Nephron progenitor cell (in vitro differentiated cells): ENCODE measurements around the gene MAML2.

Experiments
- DNase-seq: peaks from one replicate; pipeline ENCODE4 v3.0.0; 2021
- H3K27ac Mint-ChIP-seq: 2 replicates; pipeline ENCODE4 v1.8.0; 2021; ENCODE audit warnings: mild to moderate bottlenecking, moderate library complexity, mixed read lengths
- H3K27me3 Mint-ChIP-seq: 2 replicates; pipeline ENCODE4 v1.8.0; 2021; ENCODE audit warnings: mild to moderate bottlenecking, low read depth, mixed read lengths; ENCODE audit not compliant: poor library complexity
- H3K36me3 Mint-ChIP-seq: 2 replicates; pipeline ENCODE4 v1.8.0; 2021; ENCODE audit warnings: low read depth, mixed read lengths
- H3K4me1 Mint-ChIP-seq: 2 replicates; pipeline ENCODE4 v1.8.0; 2021; ENCODE audit warnings: mixed read lengths
- H3K4me3 Mint-ChIP-seq: 2 replicates; pipeline ENCODE4 v1.8.0; 2021; ENCODE audit warnings: mild to moderate bottlenecking, moderate library complexity, mixed read lengths
- H3K9me3 Mint-ChIP-seq: 2 replicates; pipeline ENCODE4 v1.8.0; 2021; ENCODE audit warnings: mild to moderate bottlenecking, moderate library complexity, mixed read lengths
- CTCF ChIP-seq: fragments of 200-600 bp; sonication (generic); IDR thresholded peaks from 2 replicates; pipeline ENCODE4 v1.5.0; 2021; ENCODE audit warnings: antibody characterized with exemption

The MAML2 gene

DNA sequence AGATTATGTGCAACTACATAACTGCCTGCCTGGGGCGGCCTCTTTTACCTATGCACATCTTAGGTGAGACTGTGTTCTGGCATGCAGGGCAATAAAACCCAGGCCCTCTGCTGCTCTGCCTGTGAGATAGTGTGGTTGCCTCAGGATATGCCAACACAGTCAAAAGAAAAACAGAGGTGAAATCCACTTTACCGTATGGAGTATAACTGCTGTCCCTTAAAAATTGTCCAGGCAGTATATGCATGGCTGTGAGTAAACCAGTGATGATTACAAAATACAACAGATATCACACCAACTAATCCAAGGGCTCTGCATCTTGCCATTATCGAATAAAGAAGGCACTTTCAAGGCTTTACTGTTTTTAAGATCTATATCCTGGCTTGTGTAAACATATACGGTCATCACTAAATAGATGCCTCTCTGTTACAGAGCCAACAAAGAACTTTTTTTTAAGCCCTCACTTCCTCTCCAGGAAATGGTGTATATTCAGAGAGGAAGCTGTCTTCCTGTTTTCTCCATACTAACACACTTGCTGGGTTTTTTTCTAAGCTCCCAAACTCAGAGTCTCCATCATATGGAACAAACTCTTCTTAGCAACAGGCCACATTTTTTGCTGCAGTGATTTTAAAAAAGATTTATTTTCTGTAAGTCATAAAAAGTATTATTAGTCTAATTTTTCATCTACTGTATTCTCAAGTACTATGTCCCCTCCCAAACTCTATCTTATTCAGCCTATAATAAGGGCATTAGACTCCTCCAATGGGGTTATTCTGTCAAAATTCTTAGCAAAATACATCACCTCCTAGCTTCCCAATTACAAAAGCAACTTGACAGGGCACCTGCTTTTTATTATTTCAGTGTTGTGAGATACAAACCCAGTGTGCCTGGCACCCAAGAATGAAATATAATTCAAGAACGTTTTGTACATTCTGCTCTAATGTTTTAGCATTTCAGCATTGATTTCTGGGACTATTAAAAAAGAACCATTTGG is 135.2 kb downstream of the MAML2 start:
- H3K9me3 Mint-ChIP-seq = no peaks in the 10 kb centered on the region
- H3K27ac Mint-ChIP-seq = peak overlapping the region; percentile 91
- no peaks in the 10 kb centered on the region for H3K27me3 Mint-ChIP-seq
- H3K4me3 Mint-ChIP-seq = peak overlapping the region; percentile 0
- H3K36me3 Mint-ChIP-seq = no peaks in the 10 kb centered on the region
- no peak for DNase-seq
- TF ChIP-seq CTCF = no peak
- peaks cover 78% of the 10 kb centered on the region for H3K4me1 Mint-ChIP-seq

GRCh38 chr11:96206955-96207354 is 136.0 kb downstream of the MAML2 start:
- H3K27ac Mint-ChIP-seq = no peak overlapping the region

GRCh38 chr11:96205460-96205809 is 137.6 kb downstream of the MAML2 start:
- H3K4me1 Mint-ChIP-seq = peaks cover 71% of the 10 kb centered on the region
- H3K4me3 Mint-ChIP-seq = no peak overlapping the region
- no peaks in the 10 kb centered on the region for H3K27me3 Mint-ChIP-seq

More at GRCh38 chr11:96206955-96207354, 136.0 kb downstream of the MAML2 start:
- TF ChIP-seq CTCF = no peak
- Mint-ChIP-seq H3K4me1 (peaks cover 74% of the 10 kb centered on the region), H3K27me3 (no peaks in the 10 kb centered on the region), H3K36me3 (peaks cover 4% of the 10 kb centered on the region), H3K4me3 (no peak overlapping the region), H3K9me3 (no peaks in the 10 kb centered on the region)
- DNase-seq = no peak

GRCh38 chr11:96204721-96205459 is 138.1 kb downstream of the MAML2 start:
- H3K4me3 Mint-ChIP-seq = no peak overlapping the region
- no peaks in the 10 kb centered on the region for H3K27me3 Mint-ChIP-seq
- peaks cover under 1% of the 10 kb centered on the region for H3K9me3 Mint-ChIP-seq
- H3K27ac Mint-ChIP-seq = no peak overlapping the region
- no peak for TF ChIP-seq CTCF
- H3K36me3 Mint-ChIP-seq = peaks cover 21% of the 10 kb centered on the region
- peaks cover 76% of the 10 kb centered on the region for H3K4me1 Mint-ChIP-seq
- no peak for DNase-seq

More at GRCh38 chr11:96205460-96205809, 137.6 kb downstream of the MAML2 start:
- DNase-seq = no peak
- Mint-ChIP-seq H3K36me3 (peaks cover 16% of the 10 kb centered on the region), H3K9me3 (no peaks in the 10 kb centered on the region), H3K27ac (peak overlapping the region; percentile 72)
- TF ChIP-seq CTCF = no peak

DNA sequence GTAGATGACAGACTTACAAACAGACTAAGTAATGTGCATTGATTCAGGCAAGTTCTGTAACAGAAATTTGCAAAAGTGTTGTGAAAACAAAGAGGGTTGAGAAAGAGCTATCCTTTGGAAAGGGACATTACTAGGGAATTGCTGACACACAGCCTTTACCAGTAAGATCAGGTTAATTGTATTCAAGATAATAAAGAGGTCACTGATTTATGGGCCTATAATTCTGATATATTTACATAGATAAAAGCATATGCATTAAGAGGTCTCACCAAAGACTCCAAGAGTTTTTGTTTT is 138.7 kb downstream of the MAML2 start:
- no peak for TF ChIP-seq CTCF
- peaks cover 78% of the 10 kb centered on the region for H3K4me1 Mint-ChIP-seq
- no peak overlapping the region for H3K4me3 Mint-ChIP-seq
- peaks cover 6% of the 10 kb centered on the region for H3K9me3 Mint-ChIP-seq
- peaks cover 26% of the 10 kb centered on the region for H3K36me3 Mint-ChIP-seq
- H3K27ac Mint-ChIP-seq = peak overlapping the region; percentile 73
- no peak for DNase-seq
- H3K27me3 Mint-ChIP-seq = no peaks in the 10 kb centered on the region
